TTC549 (cell line): ENCODE measurements around the gene SIPA1L2.
A peak's percentile ranks its signal among the peaks of the same experiment; 100 is the strongest.

Source experiments
- FAIRE-seq: peaks from 2 replicates; lab custom pipeline; 2012; peaks lifted over from hg19 to GRCh38; lab: Jason Lieb, UNC

SIPA1L2 gene

DNA sequence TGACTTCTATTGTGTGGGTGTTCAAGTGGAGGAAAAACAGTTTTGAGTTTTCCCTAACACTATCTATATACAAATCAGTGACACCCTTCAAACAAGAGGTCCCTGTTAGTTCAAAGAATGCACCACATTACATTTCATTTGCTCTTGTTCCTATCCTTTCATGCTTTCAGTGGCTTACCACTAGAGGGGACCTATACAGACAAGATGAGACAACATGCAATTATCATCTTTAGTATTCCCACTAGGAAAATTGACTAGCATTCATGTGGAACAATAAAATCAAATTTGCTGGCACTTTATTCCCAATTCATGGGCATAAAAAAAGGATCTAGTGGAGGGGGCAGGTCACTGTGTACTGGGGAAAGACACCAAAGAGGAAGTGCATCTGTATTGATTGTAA, 13.3 kb upstream of the SIPA1L2 start:
- no peak for FAIRE-seq

DNA sequence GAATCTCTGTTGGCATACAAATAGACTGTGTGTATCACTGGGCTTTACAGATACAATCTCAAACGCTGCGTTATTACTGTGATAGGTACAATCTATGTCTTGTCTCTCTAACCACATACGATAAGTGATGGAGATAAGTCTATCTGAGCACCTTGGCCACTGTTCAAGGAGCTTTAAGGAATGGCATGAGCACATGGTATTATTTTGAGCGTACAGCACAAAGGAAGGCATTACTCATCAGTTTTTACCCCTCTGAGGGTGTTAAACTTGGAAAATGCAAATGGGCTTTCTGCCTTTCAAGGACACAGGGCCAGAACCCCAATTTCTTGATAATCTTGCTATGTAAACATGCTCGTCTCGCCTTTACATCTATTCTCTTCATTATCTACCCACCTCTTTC, 11.6 kb upstream of the SIPA1L2 start:
- FAIRE-seq, result no peak

DNA sequence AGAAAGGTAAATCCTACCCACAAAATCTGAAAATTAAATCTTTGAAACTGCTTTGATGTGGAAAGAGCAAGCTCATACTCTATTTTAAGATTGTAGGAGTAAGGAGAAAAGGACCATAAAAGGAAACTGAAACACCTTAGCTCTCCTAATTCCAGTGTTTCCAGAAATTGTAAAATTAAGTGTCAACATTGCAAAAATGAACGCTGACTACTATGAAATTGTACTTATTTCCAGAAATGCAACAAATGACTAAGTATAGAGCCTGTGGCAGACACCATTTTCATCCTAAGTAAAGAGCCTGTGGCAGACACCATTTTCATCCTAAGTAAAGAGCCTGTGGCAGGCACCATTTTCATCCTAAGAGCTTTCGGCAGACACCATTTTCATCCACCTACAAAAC, 6.9 kb upstream of the SIPA1L2 start:
- no peak for FAIRE-seq

DNA sequence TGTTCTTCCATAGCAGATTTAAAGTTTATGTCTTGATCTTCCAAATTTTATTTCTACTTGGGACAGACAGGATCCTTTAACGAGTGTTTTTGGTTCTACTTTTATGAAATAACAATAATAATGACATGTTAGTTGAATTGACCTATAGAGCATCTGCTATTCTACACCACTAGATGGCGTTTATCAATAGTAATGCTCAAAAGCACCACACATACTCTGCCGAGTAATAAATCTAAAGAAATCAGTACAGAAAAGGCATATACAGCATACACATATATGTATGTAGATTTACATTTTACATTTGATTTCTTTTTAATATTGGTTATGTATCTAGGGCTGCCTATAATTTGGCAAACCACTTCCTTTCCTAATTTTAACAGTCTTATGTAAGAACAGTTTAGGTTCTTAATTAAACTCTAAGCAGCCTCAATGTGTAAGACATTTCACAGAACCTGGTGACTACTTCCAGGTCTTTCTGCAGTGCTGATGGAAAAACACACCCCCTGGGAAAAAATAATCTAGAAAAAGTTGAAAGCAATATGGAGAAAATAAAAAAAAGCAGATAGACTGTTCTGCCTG, 5.9 kb upstream of the SIPA1L2 start:
- peak; percentile 99 for FAIRE-seq

DNA sequence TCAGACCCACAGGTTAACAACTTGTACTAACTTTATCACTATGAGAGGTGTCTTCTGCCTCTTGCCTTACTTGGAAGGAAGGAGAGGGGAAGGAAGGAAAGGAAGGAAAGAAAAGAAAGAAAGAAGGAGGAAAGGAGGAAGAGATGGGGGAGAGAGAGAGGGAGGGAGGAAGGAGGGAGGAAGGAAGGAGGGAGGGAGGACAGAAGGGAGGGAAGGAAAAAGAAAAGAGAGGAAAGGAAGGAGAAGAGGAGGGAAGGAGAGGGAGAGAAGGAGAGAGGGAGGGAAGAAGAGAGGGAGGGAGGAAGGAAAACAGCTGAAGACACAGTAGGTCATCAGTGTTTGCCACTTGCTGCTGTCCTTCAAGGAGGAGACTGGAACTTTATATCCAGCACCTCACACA, 5.3 kb upstream of the SIPA1L2 start:
- no peak for FAIRE-seq

DNA sequence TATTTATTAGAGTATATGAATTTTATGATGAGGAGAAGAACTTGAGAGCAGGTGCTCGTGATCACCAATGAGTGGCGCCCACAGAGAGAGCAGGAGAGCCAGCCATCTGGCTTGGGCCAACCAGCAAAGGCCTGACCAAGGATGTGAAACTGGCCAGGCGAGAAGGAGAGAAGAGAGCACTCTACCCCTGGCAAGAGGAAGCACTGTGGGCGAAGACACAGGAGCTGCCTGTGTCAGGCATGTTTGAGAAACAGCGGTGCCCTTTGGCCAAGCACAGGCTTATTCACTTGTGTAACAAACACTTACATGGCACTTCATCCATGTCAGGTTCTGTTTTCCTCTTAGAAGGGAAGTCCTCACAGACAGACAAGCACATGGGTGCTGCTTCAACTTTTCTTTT, 4.2 kb upstream of the SIPA1L2 start:
- no peak for FAIRE-seq

DNA sequence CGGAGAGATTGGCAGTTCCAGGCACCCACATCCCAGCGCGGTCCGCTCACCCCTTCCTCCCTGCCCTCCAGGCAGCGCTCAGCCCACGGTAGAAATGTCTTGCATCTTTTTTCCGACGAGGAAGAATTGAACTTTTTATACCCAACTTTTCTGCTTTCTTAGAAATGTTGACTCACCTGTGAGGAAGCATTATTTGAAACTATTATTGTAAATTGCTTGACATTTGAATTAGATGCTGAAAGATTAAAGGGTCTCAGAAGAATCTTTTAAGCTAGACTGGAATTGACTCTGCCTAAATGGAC, 912 bp upstream of the SIPA1L2 start:
- FAIRE-seq, result no peak

DNA sequence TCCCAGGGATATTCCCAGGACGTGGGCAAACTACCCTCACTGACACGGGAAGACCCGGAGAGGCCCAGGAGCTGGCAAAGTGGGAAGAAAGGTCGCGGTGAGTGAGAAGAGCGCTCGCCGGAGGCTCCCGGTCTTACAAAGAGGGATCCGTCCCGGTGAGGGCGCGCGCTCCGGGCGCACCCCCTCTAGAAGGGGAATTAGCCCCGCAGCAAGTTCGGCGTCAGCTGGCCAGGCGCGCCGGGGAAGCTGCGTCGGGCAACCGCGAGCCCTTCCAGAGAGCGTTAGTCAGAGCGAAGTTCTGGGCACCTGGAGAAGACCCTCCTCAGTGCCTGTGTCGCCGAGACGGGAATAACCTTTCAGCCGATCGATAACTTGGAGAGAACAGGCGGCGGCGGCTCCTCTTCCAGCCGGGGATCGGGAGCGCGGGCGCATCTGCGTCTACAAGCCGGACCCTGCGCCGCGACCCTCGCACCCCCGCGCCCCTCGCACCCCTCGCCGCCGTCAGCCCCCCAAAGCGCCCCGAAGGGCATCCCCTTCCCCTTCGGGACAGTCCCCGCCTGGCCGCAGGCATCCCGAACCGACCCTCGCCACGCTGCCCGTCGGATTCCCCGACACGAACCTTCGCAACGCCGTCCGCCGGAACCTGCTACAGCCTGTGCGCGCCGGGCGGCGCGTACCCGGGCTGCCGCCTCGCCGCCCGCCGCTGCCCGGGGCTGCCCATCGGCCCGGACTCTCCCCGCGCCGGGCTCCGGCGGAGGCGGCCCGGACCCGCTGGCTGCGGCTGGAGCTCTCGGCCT, 485 bp downstream of the SIPA1L2 start:
- no peak for FAIRE-seq

DNA sequence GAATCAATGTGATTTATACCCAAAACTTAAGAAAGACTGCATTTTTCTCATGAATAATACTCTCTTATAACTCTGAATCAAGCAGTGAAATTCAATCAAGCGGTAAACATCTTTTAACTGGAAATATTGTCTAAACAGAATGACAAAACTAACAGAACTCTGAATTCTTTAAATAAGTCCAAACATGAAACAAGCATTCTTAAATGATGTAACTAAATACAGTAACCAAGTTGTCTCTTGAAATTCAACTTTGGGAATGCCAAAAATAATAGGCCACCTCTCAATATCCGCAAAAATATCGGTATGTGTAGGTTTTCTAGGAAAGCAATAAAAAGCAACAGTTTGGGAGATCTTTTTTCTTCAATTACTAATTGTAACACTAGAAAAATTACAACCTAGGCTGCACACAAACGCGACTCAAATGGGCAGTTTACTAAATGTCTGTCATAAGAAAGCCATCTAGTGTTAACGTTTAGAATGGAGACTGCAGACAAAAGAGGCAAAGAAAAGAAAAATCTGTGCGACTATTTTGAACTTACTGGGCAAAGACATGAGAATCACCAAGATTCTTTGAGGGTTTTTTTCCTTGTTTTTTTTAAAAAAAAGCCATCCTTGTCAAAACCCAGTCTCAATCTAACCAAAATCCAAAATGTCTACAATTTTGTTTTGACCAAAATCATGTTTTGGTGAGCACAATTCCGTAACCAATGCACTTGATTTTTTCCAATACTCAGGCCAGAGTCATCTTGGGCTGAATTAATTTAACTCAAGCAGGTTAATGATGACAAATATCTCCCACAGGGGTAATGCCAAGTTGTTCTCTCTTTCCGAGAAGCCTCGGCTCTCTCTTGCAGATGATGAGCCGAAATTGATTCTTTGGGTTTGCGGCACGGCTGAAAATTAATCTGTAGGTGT, 1.3 kb downstream of the SIPA1L2 start:
- FAIRE-seq, result peak; percentile 84

DNA sequence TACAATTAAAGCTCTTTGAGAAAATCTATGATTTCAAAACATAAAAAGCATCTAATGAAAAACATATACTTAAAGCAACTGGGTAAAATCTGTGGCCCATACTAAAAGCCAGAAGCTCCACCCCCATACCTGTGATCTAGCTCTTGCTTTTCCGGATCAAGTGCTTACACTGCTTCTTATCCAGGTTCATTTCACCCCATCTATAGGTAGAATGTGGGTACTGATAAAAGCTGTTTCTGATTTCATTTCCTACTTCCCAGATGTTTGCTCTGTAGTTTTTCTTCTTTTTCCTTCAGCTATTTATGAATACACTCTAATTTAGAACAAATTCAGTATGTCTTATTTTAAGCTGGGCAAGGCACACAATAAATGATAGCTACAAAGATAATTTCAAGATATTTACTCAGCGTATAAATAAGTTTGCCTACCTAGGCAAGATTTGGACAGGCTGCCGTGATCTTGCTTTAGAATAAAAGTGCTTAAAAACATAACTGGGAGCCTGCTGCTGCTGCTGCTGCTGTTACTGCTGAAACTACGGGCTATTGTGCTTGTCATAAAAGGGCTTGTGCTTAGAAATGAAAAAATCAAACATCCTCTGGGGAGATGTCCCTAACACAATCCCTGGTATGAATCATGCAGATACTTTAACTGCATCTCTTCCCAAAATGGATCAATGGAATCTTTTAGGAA, 2.1 kb downstream of the SIPA1L2 start:
- FAIRE-seq, result no peak

DNA sequence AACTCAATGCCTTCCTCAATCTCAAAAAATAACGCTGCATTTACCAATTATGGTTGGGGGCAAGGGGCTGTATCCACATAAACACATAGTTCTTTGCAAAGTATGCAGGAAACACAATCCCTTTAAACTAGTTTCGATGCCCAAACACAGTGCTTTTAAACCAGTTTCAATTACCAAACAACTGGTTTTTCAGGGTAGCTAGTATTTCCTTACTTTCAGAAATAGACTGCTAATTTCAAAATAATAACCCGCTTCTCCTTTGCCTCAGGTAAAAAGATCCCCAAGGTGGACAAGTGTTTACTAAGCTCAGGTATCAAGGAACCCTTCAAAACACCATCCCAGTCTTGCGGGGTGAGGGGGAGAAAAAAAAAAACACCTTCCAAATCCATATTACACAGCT, 2.8 kb downstream of the SIPA1L2 start:
- FAIRE-seq, result no peak

DNA sequence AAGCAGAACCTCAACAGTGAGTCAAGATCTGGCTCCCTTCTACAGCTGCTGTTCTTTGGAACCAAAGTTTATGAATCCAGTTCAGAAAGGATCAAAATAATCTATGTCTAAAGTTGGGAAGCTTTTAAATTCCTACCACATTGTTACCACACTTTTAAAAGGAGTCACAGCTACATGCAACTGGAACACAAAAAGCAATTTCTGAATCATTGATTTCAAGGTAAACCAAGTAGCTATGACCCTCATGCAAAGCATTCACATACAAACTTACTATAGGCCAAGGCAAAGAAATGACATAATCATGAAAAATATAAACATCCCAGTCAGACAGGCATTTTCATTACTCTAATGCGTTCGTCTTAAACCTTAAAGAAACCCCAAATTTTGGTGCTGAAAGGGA, 3.5 kb downstream of the SIPA1L2 start:
- no peak for FAIRE-seq

DNA sequence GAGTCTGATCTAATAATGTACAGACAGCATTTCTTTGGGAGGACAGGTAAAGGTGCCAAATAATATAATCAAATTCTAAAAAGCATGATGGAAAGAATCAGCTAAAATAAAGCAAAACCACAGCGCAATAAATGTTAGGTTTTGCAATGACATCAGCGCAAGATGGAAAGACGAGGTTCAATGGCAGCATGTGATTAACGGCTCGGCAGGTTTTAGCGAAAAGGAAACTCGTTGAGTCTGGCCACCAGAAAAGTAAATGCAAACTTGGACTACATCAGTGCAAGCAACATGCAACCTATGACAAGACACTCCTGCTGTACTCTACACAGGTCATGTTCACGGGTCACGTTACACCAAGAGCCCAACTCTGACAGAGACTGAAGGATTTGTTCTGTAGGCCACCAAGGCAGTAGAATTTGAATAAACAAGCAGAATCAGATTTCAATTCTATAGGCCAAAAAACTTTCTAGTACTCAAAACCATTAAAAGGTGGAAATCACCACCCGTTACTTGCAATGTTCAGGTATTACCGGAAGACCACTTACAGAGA, 4.5 kb downstream of the SIPA1L2 start:
- no peak for FAIRE-seq

DNA sequence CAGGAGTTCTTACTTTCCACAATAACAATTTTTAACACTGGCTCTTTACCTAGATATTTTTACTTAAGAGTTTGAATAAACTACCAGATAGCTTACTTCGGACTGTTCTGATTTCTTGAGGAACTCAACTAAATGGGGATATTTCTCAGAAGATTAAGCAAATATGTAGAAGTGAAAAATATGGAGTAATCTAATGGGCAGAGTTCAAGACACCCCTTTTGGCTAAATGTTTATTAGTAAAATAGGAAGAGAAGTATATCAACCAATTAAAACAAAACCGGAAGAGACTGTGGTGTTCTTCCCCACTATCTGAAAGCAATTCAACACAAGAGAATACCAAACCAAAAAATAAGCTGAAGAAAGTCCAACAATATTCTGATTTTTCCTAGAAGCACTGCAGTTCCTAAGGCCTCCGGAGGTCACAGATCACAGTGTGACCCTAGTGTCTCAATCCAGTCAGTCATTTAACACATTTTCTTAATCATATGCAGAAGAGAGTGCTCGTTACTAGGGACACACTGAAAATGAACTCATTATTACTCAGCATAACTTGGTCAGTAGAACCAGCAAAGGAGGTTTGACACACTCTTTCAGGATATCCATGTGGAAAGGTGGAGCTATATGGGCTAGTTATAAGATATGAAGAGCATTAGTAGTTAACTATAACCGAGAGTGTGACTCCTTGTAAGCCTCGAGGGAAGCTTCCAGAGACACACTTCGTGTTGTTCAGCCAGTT, 5.2 kb downstream of the SIPA1L2 start:
- FAIRE-seq, result no peak

DNA sequence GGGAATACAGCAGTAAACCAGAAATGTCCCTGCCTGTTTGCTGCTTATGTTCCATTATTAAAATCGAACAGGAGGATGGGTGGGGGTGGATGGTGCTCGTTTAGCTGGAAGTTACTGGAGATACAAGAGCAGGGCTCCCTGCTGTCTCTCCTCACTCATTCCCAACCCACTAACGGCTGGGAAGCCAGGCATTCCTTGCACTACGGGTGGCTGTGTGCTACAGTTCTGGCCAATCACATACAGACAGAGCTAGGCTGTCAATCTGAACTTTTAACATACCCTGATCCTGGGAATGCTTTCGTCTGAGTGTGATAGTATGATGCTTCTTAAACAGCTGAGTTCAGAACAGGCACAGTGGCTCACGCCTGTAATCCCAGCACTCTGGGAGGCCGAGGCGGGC, 7.0 kb downstream of the SIPA1L2 start:
- FAIRE-seq, result no peak

DNA sequence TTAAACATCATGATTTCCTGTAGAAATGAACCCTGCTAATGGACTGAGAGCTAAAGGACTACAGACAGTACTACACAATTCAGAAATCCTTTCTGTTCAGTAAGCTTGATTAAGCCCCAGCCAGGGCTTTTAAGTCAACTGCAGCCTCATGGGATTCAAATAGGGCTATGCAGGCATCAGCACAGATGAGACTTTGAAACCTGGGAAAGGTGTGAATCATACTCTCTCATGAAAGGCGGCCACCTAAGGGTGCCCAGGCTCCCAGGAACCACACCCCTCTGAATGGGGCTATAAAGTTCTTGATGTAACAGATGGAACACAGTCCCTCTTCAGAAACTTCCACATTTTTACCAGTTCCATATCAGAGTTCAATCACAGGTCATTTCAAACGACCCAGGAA, 7.6 kb downstream of the SIPA1L2 start:
- FAIRE-seq, result no peak

DNA sequence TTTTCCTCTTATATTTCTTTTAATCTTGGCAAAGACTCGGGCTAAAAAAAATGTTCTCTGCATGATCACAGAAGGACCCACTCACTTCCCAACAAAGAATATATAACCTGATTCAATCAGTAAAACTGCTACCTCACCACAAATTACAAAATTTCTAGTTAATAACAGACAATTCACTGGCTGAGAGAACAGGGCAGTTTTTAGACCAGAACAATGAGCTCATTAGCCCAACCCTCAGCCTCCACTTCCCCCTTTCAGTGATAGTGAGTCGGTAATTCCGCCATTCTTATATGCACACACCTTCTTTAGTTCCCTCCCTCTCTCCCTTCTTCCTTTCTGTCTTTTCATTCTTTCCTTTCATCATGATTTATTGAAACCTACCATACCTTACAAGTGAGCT, 8.9 kb downstream of the SIPA1L2 start:
- FAIRE-seq, result no peak

DNA sequence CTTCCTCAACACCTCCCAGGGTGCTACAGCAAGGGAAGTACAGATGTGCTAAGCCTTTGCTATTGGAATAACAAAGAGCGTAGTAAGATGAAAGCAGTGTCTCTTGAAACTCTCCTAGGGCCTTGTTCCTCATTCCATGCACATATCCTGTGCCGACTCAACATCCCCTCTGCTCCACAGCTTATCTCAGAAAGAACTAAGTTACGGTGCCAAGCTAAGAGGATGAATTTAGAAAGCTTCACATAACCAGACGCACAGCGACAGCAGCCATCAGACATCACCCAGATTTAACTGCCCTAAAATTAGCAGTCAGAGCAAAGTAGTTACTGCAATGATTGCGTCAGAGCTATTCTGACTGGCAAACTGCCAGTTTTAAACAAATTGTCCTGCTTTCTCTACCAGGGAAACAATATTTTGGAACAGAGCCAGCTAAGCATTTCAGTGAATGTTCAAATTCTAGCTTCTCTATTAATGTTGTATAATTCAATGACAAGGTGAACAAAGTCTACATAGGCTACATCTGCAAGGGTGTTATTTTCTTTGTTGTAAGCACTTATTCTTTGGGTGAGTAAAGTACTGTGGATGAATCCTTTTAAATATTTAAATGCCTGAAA, 9.5 kb downstream of the SIPA1L2 start:
- FAIRE-seq, result no peak

DNA sequence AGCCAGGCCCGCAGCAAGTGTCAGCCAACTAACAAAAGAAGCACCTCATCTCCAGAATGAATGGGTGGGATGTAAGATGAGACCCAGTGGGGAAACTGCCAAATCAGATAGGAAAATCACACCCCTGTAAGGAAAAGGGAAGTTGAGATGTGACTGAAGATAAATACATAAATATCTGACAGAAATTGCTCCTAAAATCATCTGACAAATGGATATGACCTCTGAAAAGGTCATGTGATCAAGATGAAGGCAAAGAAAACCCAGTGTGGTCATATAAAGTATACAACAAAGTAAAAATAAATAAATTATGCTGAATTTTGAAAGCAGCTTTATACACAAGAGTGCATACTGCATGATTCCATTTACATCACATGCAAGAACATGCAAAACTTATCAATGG, 12.7 kb downstream of the SIPA1L2 start:
- no peak for FAIRE-seq

DNA sequence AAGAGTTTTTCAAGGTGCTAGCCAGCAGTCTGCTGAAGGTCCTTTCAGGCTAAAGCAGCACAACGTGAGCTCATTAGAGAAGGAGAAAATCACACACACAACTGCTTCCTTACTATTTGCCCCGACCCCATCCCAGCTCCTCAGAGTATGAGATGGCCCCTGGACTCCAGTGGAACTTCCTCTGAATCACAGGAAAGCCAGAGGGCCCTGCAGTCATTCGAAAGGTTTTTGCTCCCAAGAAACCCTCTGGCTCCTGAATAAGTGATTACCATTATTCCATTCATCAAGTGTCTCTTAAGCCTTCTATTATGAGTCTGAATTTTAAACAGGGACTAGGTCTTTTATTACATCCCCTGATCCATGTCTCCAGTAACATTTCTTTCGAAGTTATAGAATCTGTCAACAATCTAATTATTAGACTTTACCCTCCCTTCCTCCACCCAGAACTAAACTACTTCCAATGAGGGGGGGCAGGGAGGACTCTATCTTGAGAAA, 14.6 kb downstream of the SIPA1L2 start:
- no peak for FAIRE-seq

DNA sequence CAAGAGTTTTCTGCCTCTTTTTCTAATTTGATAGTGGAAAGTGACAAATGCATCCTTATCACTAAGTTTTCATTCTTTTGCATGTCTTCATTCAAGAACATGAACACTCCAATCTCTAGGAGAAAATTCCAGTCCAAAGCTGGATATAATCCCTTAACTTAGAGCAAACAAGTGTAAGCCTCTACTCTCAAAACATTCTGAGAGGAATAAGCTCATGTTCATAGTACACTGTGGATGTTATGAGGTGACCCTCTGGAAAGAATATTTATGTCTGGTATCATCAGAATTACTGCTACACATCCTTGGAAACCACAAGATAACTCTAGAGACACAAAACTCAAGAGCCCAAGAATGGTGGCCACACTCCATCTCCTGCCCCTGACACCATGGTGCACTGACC, 15.1 kb downstream of the SIPA1L2 start:
- no peak for FAIRE-seq
